ENCODE data around the gene EGLN2.
"Not testable (repeated sequence)": the region's sequence is repeated elsewhere in the genome, so short reads cannot be mapped to it uniquely, and the experiment has no call there.

Gene EGLN2

GRCh38 chr19:40776932-40777644, 21.9 kb upstream of the EGLN2 start:
- DNase-seq, result peak; percentile 81 to 91

DNA sequence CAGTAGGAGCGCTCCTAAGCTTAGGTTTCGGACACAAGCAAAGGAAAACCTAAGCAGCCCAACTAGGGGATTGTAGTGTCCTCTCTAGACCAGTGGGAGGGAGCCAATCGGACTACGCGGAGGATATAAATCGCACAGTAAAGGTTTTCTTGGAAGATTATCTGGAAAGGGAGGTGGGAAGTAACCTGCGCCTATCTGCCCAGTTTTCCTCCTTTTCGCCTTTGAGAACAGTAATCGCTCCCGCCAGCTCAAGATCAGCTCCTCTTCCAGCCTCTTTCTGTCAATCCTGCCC, 21.4 kb upstream of the EGLN2 start:
- no peak for DNase-seq

- peak; percentile 100 for DNase-seq
Observed at GRCh38 chr19:40777937-40778705, 20.9 kb upstream of the EGLN2 start, which contains the start of gene RAB4B. RAB4B (plus strand) TSS chr19:40778247; CDS start chr19:40778376, 129 bp downstream.

DNA sequence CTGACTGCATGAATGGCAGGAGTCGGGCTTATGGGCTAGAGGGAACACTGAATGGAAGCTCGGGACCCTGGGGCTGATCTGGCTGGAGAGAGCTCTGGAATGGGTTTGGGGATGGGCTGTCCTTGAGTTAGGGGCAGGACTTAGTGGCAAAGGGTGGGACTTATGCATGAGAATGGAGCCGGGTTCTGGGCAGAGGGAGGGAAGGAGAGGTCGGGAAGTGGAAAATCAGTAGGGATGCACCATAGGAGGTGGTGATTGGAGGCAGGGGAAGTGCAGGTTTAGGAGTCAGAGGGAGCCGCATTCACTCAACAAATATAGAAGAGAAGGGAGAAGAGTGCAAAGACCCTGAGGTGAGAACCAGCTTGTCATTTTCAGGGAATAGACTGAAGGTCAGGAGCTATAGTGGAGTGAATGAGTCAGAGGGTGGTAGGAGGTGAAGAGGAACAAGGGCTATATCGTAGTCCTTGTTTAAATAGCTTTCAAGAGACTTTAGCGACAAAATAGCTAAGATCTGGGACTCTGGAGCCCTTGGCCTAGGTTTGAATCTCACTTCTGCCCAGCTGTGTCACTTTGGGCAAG, 20.2 kb upstream of the EGLN2 start:
- no peak for DNase-seq

DNA sequence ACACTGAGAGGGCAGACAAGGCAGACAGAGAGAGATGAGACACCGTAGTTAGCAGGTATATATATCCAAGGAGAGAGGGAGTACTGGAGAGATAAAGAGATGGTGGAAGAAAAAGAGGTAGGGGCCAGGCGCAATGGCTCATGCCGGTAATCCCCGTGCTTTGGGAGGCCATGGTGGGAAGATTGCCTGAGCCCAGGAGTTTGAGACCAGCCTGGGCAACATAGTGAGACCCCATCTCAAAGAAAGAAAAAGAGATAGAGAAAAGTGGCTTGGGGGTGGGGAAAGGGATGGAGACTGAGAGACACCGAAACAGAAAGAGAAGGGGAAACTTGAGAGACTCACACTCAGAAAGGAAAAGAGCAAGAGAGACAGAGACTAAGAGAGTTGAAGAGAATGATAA, 18.4 kb upstream of the EGLN2 start:
- DNase-seq, result no peak

- no peak for DNase-seq
Observed at GRCh38 chr19:40781140-40781539, 17.9 kb upstream of the EGLN2 start.

DNA sequence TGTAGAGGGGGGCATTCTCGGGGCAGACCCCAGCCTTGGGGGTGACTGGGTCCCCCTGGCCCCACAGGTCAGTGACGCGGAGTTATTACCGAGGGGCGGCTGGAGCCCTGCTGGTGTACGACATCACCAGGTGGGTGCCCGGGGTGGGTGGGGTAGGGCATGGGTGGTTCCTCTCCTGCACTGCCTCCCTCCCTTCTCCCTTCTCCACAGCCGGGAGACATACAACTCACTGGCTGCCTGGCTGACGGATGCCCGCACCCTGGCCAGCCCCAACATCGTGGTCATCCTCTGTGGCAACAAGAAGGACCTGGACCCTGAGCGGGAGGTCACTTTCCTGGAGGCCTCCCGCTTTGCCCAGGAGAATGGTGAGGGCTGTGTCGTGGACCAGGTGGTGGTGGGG, 15.3 kb upstream of the EGLN2 start:
- DNase-seq, result no peak

GRCh38 chr19:40784146-40784545, 14.8 kb upstream of the EGLN2 start:
- DNase-seq, result not testable (repeated sequence)

- no peak for DNase-seq
Observed at GRCh38 chr19:40785526-40785925, 13.5 kb upstream of the EGLN2 start.

DNA sequence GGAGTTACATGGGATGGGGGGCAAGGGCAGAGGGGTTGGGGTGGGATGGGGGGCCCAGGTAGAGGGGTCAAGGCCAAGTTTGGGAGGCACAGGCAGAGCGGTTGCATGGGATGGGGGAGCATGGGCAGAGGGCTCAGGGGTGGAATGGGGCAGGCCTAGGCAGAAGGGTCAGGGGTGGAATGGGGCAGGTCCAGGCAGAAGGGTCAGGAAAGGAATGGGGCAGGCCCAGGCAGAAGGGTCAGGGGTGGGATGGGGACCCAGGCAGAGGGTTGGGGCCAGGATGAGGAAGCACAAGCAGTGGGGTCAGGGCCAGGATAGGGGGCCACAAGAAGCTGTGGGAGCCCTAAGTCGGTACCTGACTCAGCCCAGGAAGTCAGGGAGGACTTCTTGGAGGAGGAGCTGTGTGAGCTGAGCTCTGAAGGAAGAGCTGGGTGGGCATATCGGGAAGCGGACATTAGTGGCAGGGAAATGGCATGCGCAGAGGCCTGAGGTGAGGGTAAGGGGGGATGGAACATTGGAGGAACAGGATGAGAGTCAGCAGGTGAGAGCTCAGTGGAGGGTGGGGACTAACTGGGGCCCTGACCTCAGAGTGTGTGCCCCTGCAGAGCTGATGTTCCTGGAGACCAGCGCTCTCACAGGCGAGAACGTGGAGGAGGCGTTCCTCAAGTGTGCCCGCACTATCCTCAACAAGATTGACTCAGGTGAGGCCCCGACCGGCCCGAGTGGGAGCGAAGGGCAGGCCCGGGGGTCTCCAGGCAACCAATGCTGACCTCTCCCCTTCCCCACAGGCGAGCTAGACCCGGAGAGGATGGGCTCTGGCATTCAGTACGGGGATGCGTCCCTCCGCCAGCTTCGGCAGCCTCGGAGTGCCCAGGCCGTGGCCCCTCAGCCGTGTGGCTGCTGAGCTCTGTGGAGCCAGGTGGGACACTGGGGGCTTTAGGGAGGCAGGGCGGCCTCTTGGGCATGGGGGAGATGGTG, 12.6 kb upstream of the EGLN2 start:
- DNase-seq, result no peak

DNA sequence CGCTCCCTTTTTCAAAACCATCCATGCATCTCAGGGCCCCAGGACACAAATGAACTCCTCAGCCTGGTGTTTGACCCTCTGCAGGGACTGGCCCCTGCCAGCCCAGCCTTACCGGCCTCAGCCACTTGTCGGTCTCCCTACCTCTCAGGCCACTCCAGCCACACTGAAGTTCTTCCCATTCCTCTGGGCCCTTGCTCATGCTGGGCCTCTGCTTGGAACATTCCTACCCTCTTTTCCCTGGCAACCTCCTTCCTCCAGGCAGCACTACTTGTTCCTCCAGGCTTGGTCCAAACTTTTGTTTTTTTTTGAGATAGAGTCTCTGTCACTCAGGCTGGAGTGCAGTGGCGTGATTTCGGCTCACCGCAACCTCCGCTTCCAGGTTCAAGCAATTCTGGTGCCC, 7.6 kb upstream of the EGLN2 start:
- DNase-seq, result no peak

GRCh38 chr19:40791996-40792395, 7.0 kb upstream of the EGLN2 start:
- DNase-seq, result no peak

DNA sequence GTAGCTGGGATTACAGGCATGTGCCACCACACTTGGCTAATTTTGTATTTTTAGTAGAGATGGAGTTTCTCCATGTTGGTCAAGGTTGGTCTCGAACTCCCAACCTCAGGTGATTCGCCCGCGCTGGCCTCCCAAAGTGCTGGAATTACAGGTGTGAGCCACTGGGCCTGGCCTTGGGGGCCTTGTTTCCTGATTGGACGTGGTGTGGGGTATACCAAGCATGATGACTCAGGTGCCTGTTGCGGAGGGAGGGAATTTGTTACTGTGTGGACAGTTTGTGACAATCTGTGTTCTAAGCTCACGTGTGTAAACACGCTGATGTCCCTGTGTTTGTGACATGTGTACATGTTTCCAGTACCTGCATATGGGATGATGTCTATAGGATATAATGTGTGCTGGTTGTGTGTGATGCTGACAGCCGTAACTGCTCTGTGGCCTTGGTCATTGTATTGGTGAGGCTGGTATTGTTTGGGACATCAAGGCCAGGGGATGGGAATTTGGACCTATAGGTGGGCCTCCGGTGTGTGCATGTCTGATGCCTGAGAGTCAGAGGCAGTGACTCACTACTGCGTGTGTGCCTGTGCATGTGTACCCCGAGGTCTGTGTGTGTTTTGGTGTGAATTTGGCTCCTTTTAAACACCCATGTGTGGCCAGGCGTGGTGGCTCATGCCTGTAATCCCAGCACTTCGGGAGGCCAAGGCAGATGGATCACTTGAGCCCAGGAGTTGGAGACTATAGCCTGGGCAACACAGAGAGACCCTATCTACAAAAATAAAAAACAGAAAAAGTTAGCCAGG, 1.6 kb upstream of the EGLN2 start:
- DNase-seq, result no peak

- DNase-seq, result peak; percentile 45 to 55
Observed at GRCh38 chr19:40797963-40798682, 868 bp upstream of the EGLN2 start.

DNA sequence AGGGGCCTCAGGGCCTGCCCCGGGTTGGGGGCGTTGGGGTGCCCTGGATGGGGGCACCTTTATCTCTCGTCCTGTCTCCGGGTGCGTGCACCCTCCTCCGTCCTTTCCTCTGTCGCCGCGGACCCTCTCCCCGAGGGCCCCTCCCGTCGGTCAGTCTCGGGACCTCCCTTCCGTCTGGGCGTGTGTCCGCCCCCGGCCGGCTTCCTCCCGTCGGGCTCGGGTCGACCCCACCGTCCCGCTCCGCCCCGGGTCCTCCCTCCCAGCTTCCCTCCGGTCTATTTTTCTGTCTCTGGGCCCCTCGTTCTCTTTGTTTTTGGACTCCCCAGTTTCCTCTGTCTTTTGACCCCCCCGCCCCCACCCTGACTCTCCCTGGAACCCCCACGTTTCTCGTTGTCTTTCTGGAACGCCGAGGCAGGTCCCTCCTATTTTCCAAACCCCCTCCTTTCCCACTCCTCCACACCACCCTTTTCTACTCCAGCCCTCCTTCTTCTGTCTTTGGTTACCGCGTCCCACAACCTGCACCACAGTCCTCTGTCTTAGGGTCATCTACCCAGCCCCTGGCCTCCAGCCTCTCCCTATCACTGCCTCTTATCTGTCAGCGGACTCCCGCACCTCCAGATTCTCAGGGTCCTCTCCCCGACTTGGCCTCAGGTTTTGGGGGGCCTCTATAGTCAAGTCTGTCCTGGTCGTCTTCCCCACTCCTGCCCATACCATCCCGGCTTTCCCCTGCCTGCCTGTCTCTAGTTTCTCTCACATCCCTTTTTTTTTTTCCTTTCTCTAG, 757 bp downstream of the EGLN2 start:
- DNase-seq, result no peak

DNA sequence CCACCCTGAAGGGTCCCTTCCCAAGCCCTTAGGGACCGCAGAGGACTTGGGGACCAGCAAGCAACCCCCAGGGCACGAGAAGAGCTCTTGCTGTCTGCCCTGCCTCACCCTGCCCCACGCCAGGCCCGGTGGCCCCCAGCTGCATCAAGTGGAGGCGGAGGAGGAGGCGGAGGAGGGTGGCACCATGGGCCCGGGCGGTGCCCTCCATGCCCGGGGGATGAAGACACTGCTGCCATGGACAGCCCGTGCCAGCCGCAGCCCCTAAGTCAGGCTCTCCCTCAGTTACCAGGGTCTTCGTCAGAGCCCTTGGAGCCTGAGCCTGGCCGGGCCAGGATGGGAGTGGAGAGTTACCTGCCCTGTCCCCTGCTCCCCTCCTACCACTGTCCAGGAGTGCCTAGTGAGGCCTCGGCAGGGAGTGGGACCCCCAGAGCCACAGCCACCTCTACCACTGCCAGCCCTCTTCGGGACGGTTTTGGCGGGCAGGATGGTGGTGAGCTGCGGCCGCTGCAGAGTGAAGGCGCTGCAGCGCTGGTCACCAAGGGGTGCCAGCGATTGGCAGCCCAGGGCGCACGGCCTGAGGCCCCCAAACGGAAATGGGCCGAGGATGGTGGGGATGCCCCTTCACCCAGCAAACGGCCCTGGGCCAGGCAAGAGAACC, 1.5 kb downstream of the EGLN2 start:
- no peak for DNase-seq

DNA sequence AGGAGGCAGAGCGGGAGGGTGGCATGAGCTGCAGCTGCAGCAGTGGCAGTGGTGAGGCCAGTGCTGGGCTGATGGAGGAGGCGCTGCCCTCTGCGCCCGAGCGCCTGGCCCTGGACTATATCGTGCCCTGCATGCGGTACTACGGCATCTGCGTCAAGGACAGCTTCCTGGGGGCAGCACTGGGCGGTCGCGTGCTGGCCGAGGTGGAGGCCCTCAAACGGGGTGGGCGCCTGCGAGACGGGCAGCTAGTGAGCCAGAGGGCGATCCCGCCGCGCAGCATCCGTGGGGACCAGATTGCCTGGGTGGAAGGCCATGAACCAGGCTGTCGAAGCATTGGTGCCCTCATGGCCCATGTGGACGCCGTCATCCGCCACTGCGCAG, 2.0 kb downstream of the EGLN2 start:
- no peak for DNase-seq

DNA sequence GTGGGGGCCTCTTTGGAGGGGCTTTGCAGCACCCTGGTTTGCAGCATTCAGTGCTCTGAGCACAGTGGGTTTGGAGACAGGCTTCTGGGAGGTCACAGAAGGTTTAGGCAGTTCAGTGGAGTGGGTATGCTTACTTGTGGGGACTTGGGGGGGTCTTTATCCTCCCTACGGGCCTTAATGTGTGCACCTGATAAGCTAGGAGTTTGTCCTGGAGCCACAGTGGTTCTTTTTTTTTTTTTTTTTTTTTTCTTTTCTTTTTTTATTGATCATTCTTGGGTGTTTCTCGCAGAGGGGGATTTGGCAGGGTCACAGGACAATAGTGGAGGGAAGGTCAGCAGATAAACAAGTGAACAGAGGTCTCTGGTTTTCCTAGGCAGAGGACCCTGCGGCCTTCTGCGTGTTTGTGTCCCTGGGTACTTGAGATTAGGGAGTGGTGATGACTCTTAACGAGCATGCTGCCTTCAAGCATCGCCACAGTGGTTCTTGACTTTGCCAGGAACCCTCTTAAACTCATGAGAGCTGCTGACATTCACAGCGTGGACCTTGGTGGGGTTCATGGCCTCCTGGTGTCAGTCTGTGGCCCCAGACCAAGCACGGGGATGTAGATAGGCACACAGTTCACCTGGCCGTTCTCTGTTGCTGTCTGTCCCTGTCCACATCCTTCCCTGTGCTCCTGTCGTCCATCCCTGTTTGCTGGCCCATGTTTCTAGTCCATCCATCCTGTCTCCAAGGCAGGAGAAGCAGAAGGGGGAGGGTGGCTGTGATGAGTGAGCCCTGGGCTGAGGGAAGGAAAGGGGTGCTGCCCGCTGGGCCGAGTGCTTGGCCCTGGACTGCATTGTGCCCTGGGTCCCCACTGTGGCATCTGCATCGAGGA, 2.7 kb downstream of the EGLN2 start:
- DNase-seq, result no peak

All from activated CD4-positive, alpha-beta T cell treated with anti-CD3 and anti-CD28 coated beads for 4 hours (primary cell).